Measurements from ENCODE around the gene HSD17B3. TPM values are rescaled to one million over a fixed set of nuclear protein-coding genes. Genes with fewer than 3 reads are reported as not detected.

HSD17B3 gene
- total and polyA plus RNA-seq, 2 of the 13 experiments (the other 11 are each of a cell fraction or from before 2014, with no cell fraction given): 0.12 TPM; not detected in 1

GRCh38 chr9:96232164-96232538, 69.8 kb downstream of the HSD17B3 start:
- intact Hi-C loops (cut with micrococcal nuclease; ENCODE audit: unreplicated experiment): loop anchor here (1.0 kb wide), 1 partner anchor 85 kb away; no protein-coding TSS in a partner anchor
- ATAC-seq (no peak), DNase-seq (ENCODE audit: low spot score) (no peak), FAIRE-seq (no peak)
- no peaks in the 10 kb centered on the region for H3K9me3 ChIP-seq (ENCODE audit: low read length)
- no peaks in the 10 kb centered on the region for H3K36me3 ChIP-seq (replicated peaks in 1 of 2; ENCODE audit: control insufficient read depth in 1 of 2, insufficient read depth in 2 of 2, low read length in 2 of 2)
- no peaks in the 10 kb centered on the region for H3K79me2 ChIP-seq (ENCODE audit: insufficient read depth, low read length)
- H3K9ac ChIP-seq (ENCODE audit: insufficient read depth, low read depth, low read length): no peak overlapping the region
- in situ Hi-C loops (cut with HindIII; ENCODE audit: extremely low pct_ligation_motif_present, low pct_unique_long_range_greater_than_20kb): no loop called here
- no TSS peak for BruUV-seq (replicated peaks)
- H4K20me1 ChIP-seq (ENCODE audit: insufficient read depth, low read length): no peaks in the 10 kb centered on the region
- WGBS (ENCODE audit: low lambda C conversion rate): 53% methylated on average over 11 of the region's 11 CpGs
- POLR2A ChIA-PET: no interaction called here
- H3K4me1 ChIP-seq (ENCODE audit: insufficient read depth, low read length): no peaks in the 10 kb centered on the region
- no peak overlapping the region for H2AFZ ChIP-seq (ENCODE audit: low read length)
- H3K27me3 ChIP-seq (ENCODE audit: control insufficient read depth in 1 of 2, insufficient read depth in 2 of 2, low read length in 2 of 2): peaks cover 0 to 2% of the 10 kb centered on the region in 2 experiments; a peak in 1 of 5 replicates
- H3K27ac ChIP-seq (ENCODE audit: extremely low read length, insufficient read depth, low read length): no peak overlapping the region
- CTCF ChIA-PET (ENCODE audit: low intra/inter-chr PET ratio, low total read pairs): interaction anchor here (1.8 kb wide), 1 partner anchor 85 kb away, joined by 15 read pairs; no protein-coding TSS in a partner anchor
- H3K4me2 ChIP-seq (ENCODE audit: low read depth, low read length): no peak overlapping the region
- no peak overlapping the region for H3K4me3 ChIP-seq (replicated peaks in 1 of 3; ENCODE audit: insufficient read depth in 1 of 3, low read depth in 2 of 3, low read length in 3 of 3)
- TF ChIP-seq RNF219 (CRISPR knock-in tag; IDR thresholded peaks at IDR 0.05) (no peak), U2AF1 (optimal IDR thresholded peaks at IDR 0.05; ENCODE audit: low read depth, low read length) (no peak), KAT7 (CRISPR knock-in tag; IDR thresholded peaks at IDR 0.05; ENCODE audit: borderline replicate concordance) (no peak), XRCC5 (optimal IDR thresholded peaks at IDR 0.05; ENCODE audit: low read length) (no peak), ZNF703 (CRISPR knock-in tag; IDR thresholded peaks at IDR 0.05; ENCODE audit: borderline replicate concordance) (no peak), SMYD3 (CRISPR knock-in tag; IDR thresholded peaks at IDR 0.05) (no peak), POGK (CRISPR knock-in tag; conservative IDR thresholded peaks at IDR 0.05) (no peak), ZNF496 (CRISPR knock-in tag; IDR thresholded peaks at IDR 0.05; ENCODE audit: insufficient replicate concordance) (no peak), DRAP1 (CRISPR knock-in tag; IDR thresholded peaks at IDR 0.05) (no peak), IRF9 (CRISPR knock-in tag; IDR thresholded peaks at IDR 0.05; ENCODE audit: borderline replicate concordance) (no peak), ZNF44 (CRISPR knock-in tag; IDR thresholded peaks at IDR 0.05) (no peak), MED8 (CRISPR knock-in tag; IDR thresholded peaks at IDR 0.05; ENCODE audit: insufficient replicate concordance) (no peak), SRSF4 (IDR thresholded peaks at IDR 0.05; ENCODE audit: low read depth, low read length, poor library complexity, severe bottlenecking) (no peak), GPN1 (CRISPR knock-in tag; IDR thresholded peaks at IDR 0.05; ENCODE audit: borderline replicate concordance) (no peak), ZNF414 (CRISPR knock-in tag; IDR thresholded peaks at IDR 0.05) (no peak)

All from HepG2 (cell line).